CD4-positive, alpha-beta T cell treated with Interleukin-21 for 1 hour (primary cell): ENCODE results near the gene HUS1B.
"Not testable (repeated sequence)": the region's sequence is repeated elsewhere in the genome, so short reads cannot be mapped to it uniquely, and the experiment has no call there.

ENCODE experiments used
- DNase-seq: peaks from one replicate; pipeline ENCODE4 v3.0.0-alpha.2; 2020

HUS1B gene

GRCh38 chr6:678520-678919 lies 21.6 kb upstream of the HUS1B start:
- no peak for DNase-seq

- DNase-seq: no peak
Observed at GRCh38 chr6:677919-678318, 21.0 kb upstream of the HUS1B start.

- no peak for DNase-seq
Observed at GRCh38 chr6:674956-675355, 18.1 kb upstream of the HUS1B start.

GRCh38 chr6:674406-674805 lies 17.5 kb upstream of the HUS1B start:
- no peak for DNase-seq

- no peak for DNase-seq
Observed at GRCh38 chr6:667253-667927, 10.5 kb upstream of the HUS1B start.

- DNase-seq: no peak
Observed at GRCh38 chr6:665403-666267, 8.7 kb upstream of the HUS1B start.

- not testable (repeated sequence) for DNase-seq
Observed at GRCh38 chr6:663788-664187, 6.9 kb upstream of the HUS1B start.

- no peak for DNase-seq
Observed at GRCh38 chr6:659716-660581, 3.0 kb upstream of the HUS1B start.

- no peak for DNase-seq
Observed at GRCh38 chr6:658244-658643, 1.3 kb upstream of the HUS1B start.

GRCh38 chr6:657743-658142 lies 843 bp upstream of the HUS1B start:
- DNase-seq: no peak

- no peak for DNase-seq
Observed at GRCh38 chr6:654136-654535, 2.8 kb downstream of the HUS1B start.

GRCh38 chr6:652865-653264 lies 4.0 kb downstream of the HUS1B start:
- no peak for DNase-seq

GRCh38 chr6:650098-650497 lies 6.8 kb downstream of the HUS1B start:
- no peak for DNase-seq

- DNase-seq: no peak
Observed at GRCh38 chr6:642805-643204, 14.1 kb downstream of the HUS1B start.

GRCh38 chr6:641225-641985 lies 15.5 kb downstream of the HUS1B start:
- no peak for DNase-seq

- no peak for DNase-seq
Observed at GRCh38 chr6:636488-636887, 20.4 kb downstream of the HUS1B start.

- DNase-seq: no peak
Observed at GRCh38 chr6:635233-635632, 21.7 kb downstream of the HUS1B start.

GRCh38 chr6:633611-634010 lies 23.3 kb downstream of the HUS1B start:
- no peak for DNase-seq

- DNase-seq: no peak
Observed at GRCh38 chr6:628766-629165, 28.1 kb downstream of the HUS1B start.

GRCh38 chr6:626236-626635 lies 30.7 kb downstream of the HUS1B start:
- DNase-seq: no peak

GRCh38 chr6:624979-625378 lies 31.9 kb downstream of the HUS1B start:
- DNase-seq: no peak

GRCh38 chr6:622462-622861 lies 34.4 kb downstream of the HUS1B start:
- DNase-seq: no peak

GRCh38 chr6:621931-622330 lies 35.0 kb downstream of the HUS1B start:
- no peak for DNase-seq
